GM10847 (cell line): Measurements from ENCODE around the gene GALNT18.

ENCODE experiments used
- POLR2A ChIP-seq: IDR thresholded peaks from 2 replicates; pipeline ENCODE4 v1.6.1; 2011; ENCODE audit not compliant: insufficient read length; ENCODE audit errors: extremely low read depth

Gene GALNT18

DNA sequence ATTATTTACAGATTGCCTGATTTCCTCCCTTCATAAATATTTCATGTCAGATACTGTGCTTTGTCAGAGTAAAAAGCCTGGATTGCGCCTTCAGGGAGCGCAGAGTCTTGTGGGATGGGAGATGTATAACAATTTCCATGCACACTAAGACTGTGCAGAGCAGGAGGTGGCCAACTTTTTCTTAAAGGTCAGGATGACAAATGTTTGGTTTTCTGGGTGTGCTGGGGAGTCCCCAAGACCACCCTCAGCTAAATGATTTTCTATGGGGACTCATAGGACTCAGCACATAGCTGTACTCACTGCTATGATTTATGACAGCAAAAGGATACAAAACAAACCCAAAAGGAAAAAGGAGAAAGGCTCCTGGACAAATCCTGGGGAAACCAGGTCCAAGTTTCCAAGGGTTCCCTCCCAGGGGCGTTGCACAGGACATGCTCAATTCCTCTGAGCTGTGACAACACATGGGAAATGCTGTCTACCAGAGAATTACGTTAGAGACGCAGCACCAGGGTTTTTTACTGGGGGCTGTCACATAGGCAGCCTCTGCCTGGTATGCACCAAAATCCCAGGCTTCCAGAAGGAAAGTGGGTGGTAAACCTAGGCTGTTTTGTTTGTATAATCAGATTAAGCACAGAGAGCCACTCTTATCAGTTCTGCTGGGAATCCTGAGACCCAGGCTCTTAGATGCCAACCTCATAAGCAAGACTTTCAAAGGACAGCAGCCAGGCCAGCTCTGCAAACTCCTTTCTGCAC, 327.8 kb downstream of the GALNT18 start:
- no peak for TF ChIP-seq POLR2A

DNA sequence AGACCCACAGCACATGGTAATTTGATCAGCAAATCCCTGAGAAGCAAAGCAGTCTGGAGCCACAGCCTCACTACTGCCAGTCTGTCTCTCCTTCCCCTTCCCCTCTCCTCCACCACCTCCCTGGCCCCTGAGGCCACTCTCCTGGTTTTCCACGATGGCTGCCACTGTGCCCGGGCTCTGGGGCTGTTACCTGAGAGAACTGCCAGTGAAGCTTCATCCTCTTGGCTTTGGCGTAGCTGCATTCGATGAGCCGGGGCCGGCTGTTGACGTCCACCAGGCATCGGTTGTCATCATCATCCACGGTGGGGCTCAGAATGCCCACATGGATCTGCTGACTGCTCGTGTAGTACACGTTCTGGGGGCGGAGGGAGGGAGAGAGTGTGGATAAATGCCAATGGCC, 329.0 kb downstream of the GALNT18 start:
- no peak for TF ChIP-seq POLR2A

GRCh38 chr11:11291041-11292015, 330.5 kb downstream of the GALNT18 start:
- TF ChIP-seq POLR2A = no peak

- TF ChIP-seq POLR2A = no peak
These were observed 331.5 kb downstream of the GALNT18 start for GRCh38 chr11:11290354-11290753.

DNA sequence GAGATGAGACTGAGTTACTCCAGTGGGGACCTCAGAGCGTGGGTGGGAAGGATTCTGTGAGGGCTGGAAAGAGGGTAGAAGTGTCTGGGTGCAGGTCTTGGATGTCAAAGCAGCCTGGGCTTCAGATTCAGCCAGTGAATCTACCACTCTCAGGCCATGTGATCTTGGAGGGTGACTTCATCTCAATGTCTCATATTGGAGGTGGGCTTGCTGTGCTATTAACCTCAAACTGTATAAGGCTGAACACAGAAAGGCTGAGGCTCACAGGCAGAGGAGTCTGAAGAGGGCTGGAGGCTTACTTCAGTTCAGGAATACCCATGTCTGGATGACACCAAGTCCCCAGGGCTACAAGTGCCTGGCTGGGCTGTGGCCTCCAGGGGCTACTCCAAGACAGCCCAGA, 332.1 kb downstream of the GALNT18 start:
- TF ChIP-seq POLR2A = no peak

DNA sequence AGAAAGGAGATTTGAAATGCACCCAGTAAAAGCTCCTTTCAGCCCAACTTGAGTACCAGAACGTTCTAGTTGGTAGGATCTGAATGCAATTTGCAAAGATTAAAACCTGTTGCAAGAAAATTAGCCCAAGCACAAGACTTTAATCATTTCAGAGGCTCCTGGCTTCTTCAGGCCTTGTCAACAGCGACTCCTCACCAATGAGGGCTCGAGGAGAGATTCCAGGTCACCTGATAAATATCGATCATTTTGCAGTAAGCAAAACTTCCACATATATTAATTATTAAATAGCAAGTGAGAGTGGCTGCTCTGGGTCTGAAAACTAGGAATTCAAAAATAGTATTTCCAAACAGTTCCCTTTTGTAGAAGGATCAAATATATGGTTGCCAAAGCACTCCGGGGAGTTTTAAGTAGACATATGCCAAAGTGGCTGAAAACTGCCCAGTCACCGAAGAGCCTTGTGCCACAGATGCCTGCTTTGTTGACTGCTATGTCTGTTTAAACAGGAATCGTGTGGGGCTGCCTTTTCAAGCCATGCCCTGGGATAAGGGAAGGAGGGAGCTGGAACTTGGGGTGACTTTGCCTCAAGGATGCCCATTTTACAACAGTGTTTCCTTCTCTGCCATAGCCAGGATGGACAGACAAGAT, 332.7 kb downstream of the GALNT18 start:
- TF ChIP-seq POLR2A = no peak

GRCh38 chr11:11284481-11284880, 337.3 kb downstream of the GALNT18 start:
- TF ChIP-seq POLR2A = no peak

GRCh38 chr11:11281626-11282025, 340.2 kb downstream of the GALNT18 start:
- TF ChIP-seq POLR2A = no peak

- TF ChIP-seq POLR2A = no peak
These were observed 341.0 kb downstream of the GALNT18 start for GRCh38 chr11:11280826-11281225.

- TF ChIP-seq POLR2A = no peak
These were observed 341.7 kb downstream of the GALNT18 start for GRCh38 chr11:11279956-11280689.

GRCh38 chr11:11272254-11272653, 349.6 kb downstream of the GALNT18 start:
- no peak for TF ChIP-seq POLR2A

DNA sequence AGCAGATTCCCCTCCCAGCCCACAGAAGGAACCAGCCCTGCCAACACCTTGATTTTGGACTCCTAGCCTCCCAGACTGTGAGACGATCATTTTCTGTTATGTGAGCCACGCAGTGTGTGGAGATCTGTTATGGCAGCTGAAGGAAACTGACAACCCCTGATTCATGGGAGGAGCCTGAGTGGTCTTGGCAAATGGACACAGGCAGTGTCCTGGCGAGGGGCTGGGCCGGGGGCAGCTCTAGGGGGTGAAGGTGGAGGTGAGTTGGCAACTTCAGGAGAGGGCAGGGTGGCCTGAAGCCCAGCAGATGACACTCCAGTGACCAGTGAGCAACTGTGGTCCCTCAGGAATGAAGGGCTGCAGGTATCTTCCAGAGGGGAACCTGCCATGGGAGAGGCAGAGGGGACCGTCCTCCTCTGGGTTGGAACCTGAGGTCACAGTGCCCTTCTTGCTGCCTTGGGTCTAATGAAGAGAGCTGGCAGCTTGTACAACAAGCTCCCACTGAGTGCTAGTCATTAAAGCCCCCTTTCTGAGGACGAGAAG, 351.5 kb downstream of the GALNT18 start:
- TF ChIP-seq POLR2A = no peak

- no peak for TF ChIP-seq POLR2A
These were observed 353.1 kb downstream of the GALNT18 start for GRCh38 chr11:11268706-11269105.

DNA sequence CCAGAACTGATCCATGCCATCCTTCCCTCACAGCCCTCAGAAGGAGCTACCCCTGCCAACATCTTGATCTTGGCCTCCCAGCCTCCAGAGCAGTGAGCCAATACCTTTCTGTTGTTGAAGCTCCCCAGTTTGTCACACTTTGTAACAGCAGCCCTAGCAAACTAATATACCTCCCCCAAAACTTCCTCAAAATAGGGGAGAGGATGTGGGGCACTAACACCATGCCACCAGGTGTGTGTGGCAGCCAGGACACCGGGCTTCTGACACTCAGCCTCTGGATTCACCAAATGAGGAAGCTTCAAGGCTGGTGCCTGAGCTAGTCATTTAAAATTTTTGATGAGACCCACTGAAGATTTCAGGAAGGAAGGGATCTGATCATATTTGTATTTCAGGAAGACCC, 353.7 kb downstream of the GALNT18 start:
- no peak for TF ChIP-seq POLR2A

GRCh38 chr11:11267312-11267711, 354.5 kb downstream of the GALNT18 start:
- no peak for TF ChIP-seq POLR2A
